HepG2 (cell line): ENCODE results near the gene DOHH. TPM values are rescaled to one million over a fixed set of nuclear protein-coding genes. Genes with fewer than 3 reads are reported as not detected.
A peak's percentile ranks its signal among the peaks of the same experiment; 100 is the strongest.

Experiments
- ATAC-seq: fragments of 200-7000 bp; cut with Tn5 transposase; 3 replicates; pipeline ENCODE4 v1.9.1; 2020; ENCODE audit warnings: mild to moderate bottlenecking, moderate library complexity
- BruUV-seq: library from RNA; stranded (reverse); fragments of 400-500 nt; replicated peaks from 2 replicates; lab custom pipeline; 2021; lab: Mats Ljungman, UMichigan
- CTCF ChIA-PET: fragments of 300-600 bp; formaldehyde crosslinking; extraction: SDS; loops from one replicate; lab custom pipeline; 2021; ENCODE audit warnings: low total read pairs, inconsistent platforms, low intra/inter-chr PET ratio; lab: Yijun Ruan, JAX
- POLR2A ChIA-PET: fragments of 350-600 bp; sonication (Branson Sonifier 250); formaldehyde crosslinking; loops from one replicate; lab custom pipeline; 2020; ENCODE audit warnings: antibody characterized with exemption, inconsistent platforms; lab: Yijun Ruan, JAX
- DNase-seq: peaks from one replicate; pipeline ENCODE4 v3.0.0-alpha.2; 2015; ENCODE audit warnings: low spot score
- FAIRE-seq: peaks from 3 replicates; lab custom pipeline; 2011; peaks lifted over from hg19 to GRCh38; lab: Jason Lieb, UNC
- H2AFZ ChIP-seq: one replicate; pipeline ENCODE4 v1.6.1; 2011; ENCODE audit warnings: low read length, inconsistent platforms
- H3K27ac ChIP-seq: fragments of 300-600 bp; 3 replicates; pipeline ENCODE4 v1.8.0; 2011; ENCODE audit warnings: mixed run types, mild to moderate bottlenecking, mixed read lengths, low read length, inconsistent platforms; ENCODE audit not compliant: insufficient read depth; ENCODE audit errors: extremely low read length
- H3K27me3 ChIP-seq, 2 experiments: fragments of 200-600 bp in 1 of 2; 2 replicates in 1 of 2; 3 replicates in 1 of 2; pipeline versions ENCODE4 v1.6.0 to v1.8.0; 2011; ENCODE audit warnings: low read length in 2 of 2, mild to moderate bottlenecking in 2 of 2, moderate library complexity in 2 of 2, inconsistent platforms in 1 of 2; ENCODE audit not compliant: insufficient read depth in 2 of 2, control insufficient read depth in 1 of 2
- H3K36me3 ChIP-seq, 2 experiments: fragments of 200-600 bp in 1 of 2; replicated peaks in 1 of 2; 2 replicates in 1 of 2; 3 replicates in 1 of 2; pipeline versions ENCODE4 v1.5.1 to v1.8.0; 2011; ENCODE audit warnings: low read length in 2 of 2, inconsistent platforms in 1 of 2; ENCODE audit not compliant: insufficient read depth in 2 of 2, control insufficient read depth in 1 of 2
- H3K4me1 ChIP-seq: 2 replicates; pipeline ENCODE4 v1.5.1; 2012; ENCODE audit warnings: low read length, inconsistent platforms; ENCODE audit not compliant: insufficient read depth
- H3K4me2 ChIP-seq: 2 replicates; pipeline ENCODE4 v1.6.0; 2011; ENCODE audit warnings: low read depth, low read length, inconsistent platforms
- H3K4me3 ChIP-seq, 3 experiments: fragments of 200-600 bp in 1 of 3; sonication (generic), shearing (Covaris generic) in 1 of 3; replicated peaks in 1 of 3; 2 replicates each; pipeline ENCODE4 v1.5.1; 2011 to 2016; ENCODE audit warnings: low read length in 3 of 3, inconsistent platforms in 2 of 3, low read depth in 2 of 3, mild to moderate bottlenecking in 2 of 3, control low read depth in 1 of 3, mixed read lengths in 1 of 3; ENCODE audit not compliant: insufficient read depth in 1 of 3
- H3K79me2 ChIP-seq: one replicate; pipeline ENCODE4 v1.6.1; 2011; ENCODE audit warnings: low read length, inconsistent platforms; ENCODE audit not compliant: insufficient read depth
- H3K9ac ChIP-seq: 2 replicates; pipeline ENCODE4 v1.6.0; 2011; ENCODE audit warnings: mild to moderate bottlenecking, low read depth, low read length, inconsistent platforms; ENCODE audit not compliant: insufficient read depth
- H3K9me3 ChIP-seq: 2 replicates; pipeline ENCODE4 v1.5.1; 2012; ENCODE audit warnings: mild to moderate bottlenecking, low read length
- H4K20me1 ChIP-seq: 2 replicates; pipeline ENCODE4 v1.6.0; 2011; ENCODE audit warnings: inconsistent platforms, mild to moderate bottlenecking, low read length, moderate library complexity; ENCODE audit not compliant: insufficient read depth
- CENPBD1 ChIP-seq: sonication (generic); formaldehyde crosslinking; IDR thresholded peaks from 2 replicates; pipeline ENCODE4 v1.8.0; 2022; ENCODE audit warnings: missing genetic modification reagents, low read depth, mild to moderate bottlenecking, borderline replicate concordance
- CHCHD3 ChIP-seq: sonication (generic); formaldehyde crosslinking; IDR thresholded peaks from 2 replicates; pipeline ENCODE4 v1.8.0; 2022; ENCODE audit warnings: mild to moderate bottlenecking, missing genetic modification reagents, moderate library complexity
- CREB1 ChIP-seq, 2 experiments: fragments of 450-650 bp in 1 of 2; IDR thresholded peaks; 2 replicates each; pipeline ENCODE4 v1.6.1; 2016 to 2017; ENCODE audit warnings: control low read depth in 1 of 2, mild to moderate bottlenecking in 1 of 2, missing compliant biosample characterization in 1 of 2, missing genetic modification characterization in 1 of 2
- CREB3 ChIP-seq: sonication (generic); formaldehyde crosslinking; IDR thresholded peaks from 2 replicates; pipeline ENCODE4 v1.5.0; 2020; ENCODE audit warnings: missing genetic modification reagents
- FOXM1 ChIP-seq: sonication (generic); formaldehyde crosslinking; IDR thresholded peaks from 2 replicates; pipeline ENCODE4 v1.5.0; 2020; ENCODE audit warnings: missing genetic modification reagents
- GTF2F1 ChIP-seq: fragments of 150-350 bp; IDR thresholded peaks from 2 replicates; pipeline ENCODE4 v1.6.1; 2014; ENCODE audit warnings: low read length
- HMG20B ChIP-seq: conservative IDR thresholded peaks from 2 replicates; pipeline ENCODE4 v1.6.1; 2016; ENCODE audit warnings: missing genetic modification reagents, missing compliant biosample characterization
- IRF2 ChIP-seq: IDR thresholded peaks from 2 replicates; pipeline ENCODE4 v1.6.1; 2018; ENCODE audit warnings: missing genetic modification reagents, missing compliant biosample characterization
- NRL ChIP-seq: sonication (generic); formaldehyde crosslinking; IDR thresholded peaks from 2 replicates; pipeline ENCODE4 v1.5.0; 2020; ENCODE audit warnings: missing genetic modification reagents, mild to moderate bottlenecking, moderate library complexity, borderline replicate concordance
- SMAD1 ChIP-seq: sonication (generic); formaldehyde crosslinking; IDR thresholded peaks from 2 replicates; pipeline ENCODE4 v1.4.0; 2020; ENCODE audit warnings: missing genetic modification reagents, low read depth, mild to moderate bottlenecking, borderline replicate concordance
- SP2 ChIP-seq: sonication (generic); formaldehyde crosslinking; IDR thresholded peaks from 2 replicates; pipeline ENCODE4 v1.5.1; 2020; ENCODE audit warnings: mild to moderate bottlenecking, missing genetic modification reagents
- ZKSCAN1 ChIP-seq: fragments of 150-350 bp; IDR thresholded peaks from 2 replicates; pipeline ENCODE4 v1.6.1; 2014; ENCODE audit warnings: low read length
- ZNF121 ChIP-seq: sonication (generic); formaldehyde crosslinking; IDR thresholded peaks from 2 replicates; pipeline ENCODE4 v1.5.0; 2020; ENCODE audit warnings: mild to moderate bottlenecking, missing genetic modification reagents
- ZNF883 ChIP-seq: sonication (generic); formaldehyde crosslinking; IDR thresholded peaks from 2 replicates; pipeline ENCODE4 v1.5.1; 2020; ENCODE audit warnings: mild to moderate bottlenecking, missing genetic modification reagents; ENCODE audit errors: not compliant biosample characterization
- WGBS: methylation state at CpG from one replicate; pipeline ENCODE4 v1.1.6; 2017; ENCODE audit warnings: low lambda C conversion rate; 5-methylcytosine and 5-hydroxymethylcytosine counted together
- in situ Hi-C: cut with HindIII; loops from 2 replicates; pipeline ENCODE4 v1.10.0; 2017; ENCODE audit warnings: low pct_unique_long_range_greater_than_20kb; ENCODE audit not compliant: extremely low pct_ligation_motif_present
- intact Hi-C: fragments of 100-400 bp; cut with micrococcal nuclease; formaldehyde crosslinking; loops from one replicate; pipeline ENCODE4 v1.10.0; 2022; ENCODE audit not compliant: unreplicated experiment
- polyA plus RNA-seq, 8 experiments: library from polyadenylated mRNA; depleted of rRNA in 3 of 8; stranded (reverse) in 7 of 8; unstranded in 1 of 8; fragments of >200 nt; fragmentation: Illumina TruSeq in 4 of 8; extraction: Trizol in 4 of 8; gene quantifications; 2 replicates each; pipeline versions ENCODE4 v1.2.1 to v1.2.3, GENCODE V29; 2011 to 2016; ENCODE audit warnings: low read depth in 4 of 8, missing spikeins in 1 of 8, mixed read lengths in 1 of 8; ENCODE audit not compliant: insufficient read depth in 1 of 8
- total RNA-seq, 5 experiments: library from RNA; depleted of rRNA; stranded (reverse); fragments of >200 nt; fragmentation: Illumina TruSeq; extraction: Trizol; gene quantifications; 2 replicates each; pipeline ENCODE4 v1.2.3, GENCODE V29; 2016; ENCODE audit warnings: low read depth in 1 of 5

DOHH gene
- total and polyA plus RNA-seq, 2 of the 13 experiments (the other 11 are each of a cell fraction or from before 2014, with no cell fraction given) = 3.5 to 13.7 TPM

- ChIA-PET POLR2A (no interaction called here), CTCF (no interaction called here)
- WGBS = 94% methylated on average over 10 of the region's 12 CpGs
- H3K4me1 ChIP-seq = no peaks in the 10 kb centered on the region
- no TSS peak for BruUV-seq
- TF ChIP-seq NRL = no peak
- TF ChIP-seq ZNF121 = peak; percentile 59; the same call in 1 of the 2 replicates
- H4K20me1 ChIP-seq = no peaks in the 10 kb centered on the region
- H2AFZ ChIP-seq = no peak overlapping the region
- peaks cover 11 to 20% of the 10 kb centered on the region in 2 experiments; a peak in 4 of 5 replicates for H3K36me3 ChIP-seq
- no peaks in the 10 kb centered on the region for H3K79me2 ChIP-seq
- DNase-seq (no peak), FAIRE-seq (no peak), ATAC-seq (no peak)
- H3K9ac ChIP-seq = no peak overlapping the region
- no peak overlapping the region for H3K4me2 ChIP-seq
- intact Hi-C loops = no loop called here
- in situ Hi-C loops = no loop called here
- H3K4me3 ChIP-seq = no peak overlapping the region
- no peaks in the 10 kb centered on the region for H3K27me3 ChIP-seq
- no peak overlapping the region for H3K27ac ChIP-seq
- H3K9me3 ChIP-seq = no peaks in the 10 kb centered on the region
Observed at GRCh38 chr19:3533563-3534216, 33.2 kb upstream of the DOHH start.

GRCh38 chr19:3533033-3533432 is 32.6 kb upstream of the DOHH start:
- no peak for DNase-seq
- no peak for FAIRE-seq
- ATAC-seq = no peak
- Histone ChIP-seq H3K4me3 (no peak overlapping the region), H3K79me2 (no peaks in the 10 kb centered on the region), H3K27ac (no peak overlapping the region), H3K9ac (no peak overlapping the region), H4K20me1 (no peaks in the 10 kb centered on the region), H3K4me2 (no peak overlapping the region), H3K4me1 (no peaks in the 10 kb centered on the region), H3K36me3 (peaks cover 12 to 20% of the 10 kb centered on the region in 2 experiments; a peak in 4 of 5 replicates), H3K9me3 (no peaks in the 10 kb centered on the region), H2AFZ (no peak overlapping the region), H3K27me3 (no peaks in the 10 kb centered on the region)
- in situ Hi-C loops = no loop called here
- CTCF ChIA-PET = no interaction called here
- TF ChIP-seq CHCHD3 (CRISPR knock-in tag) (no peak), ZNF883 (CRISPR knock-in tag) (no peak), CENPBD1 (CRISPR knock-in tag) (no peak), CREB3 (CRISPR knock-in tag) (no peak), CREB1 (IDR thresholded peaks at IDR 0.05) (no peak), CREB1 (CRISPR knock-in tag; IDR thresholded peaks at IDR 0.05) (no peak), ZKSCAN1 (no peak), IRF2 (CRISPR knock-in tag) (no peak), SP2 (CRISPR knock-in tag) (no peak), GTF2F1 (no peak), HMG20B (CRISPR knock-in tag) (no peak), SMAD1 (no peak), FOXM1 (CRISPR knock-in tag) (no peak)
- POLR2A ChIA-PET = no interaction called here
- 95% methylated on average over 4 of the region's 17 CpGs for WGBS
- intact Hi-C loops = no loop called here
- no TSS peak for BruUV-seq
